HG03575 (cell line): ENCODE results near the gene CDC14A.

ENCODE experiments used
- ATAC-seq: cut with Tn5 transposase; IDR thresholded peaks from one replicate; pipeline ENCODE4 v1.9.1; 2021; ENCODE audit not compliant: unreplicated experiment, insufficient number of reproducible peaks, low FRiP score; ENCODE audit errors: extremely low read depth

The CDC14A gene

GRCh38 chr1:100543640-100544039, 191.3 kb downstream of the CDC14A start:
- no peak for ATAC-seq

GRCh38 chr1:100544791-100545190, 192.5 kb downstream of the CDC14A start:
- ATAC-seq = no peak

- ATAC-seq = no peak
Observed at GRCh38 chr1:100545855-100546254, 193.5 kb downstream of the CDC14A start.

- no peak for ATAC-seq
Observed at GRCh38 chr1:100552031-100552430, 199.7 kb downstream of the CDC14A start.

- no peak for ATAC-seq
Observed at GRCh38 chr1:100552922-100553321, 200.6 kb downstream of the CDC14A start.

GRCh38 chr1:100556181-100556580, 203.9 kb downstream of the CDC14A start:
- no peak for ATAC-seq

- ATAC-seq = no peak
Observed at GRCh38 chr1:100556925-100557605, 204.8 kb downstream of the CDC14A start.

- ATAC-seq = no peak
Observed at GRCh38 chr1:100557606-100557953, 205.3 kb downstream of the CDC14A start.

GRCh38 chr1:100565533-100565932, 213.2 kb downstream of the CDC14A start:
- ATAC-seq = no peak

GRCh38 chr1:100565937-100566699, 213.8 kb downstream of the CDC14A start:
- no peak for ATAC-seq

- ATAC-seq = no peak
Observed at GRCh38 chr1:100567062-100567461, 214.8 kb downstream of the CDC14A start.
